Testis (tissue), 3 donors: ENCODE data around the gene MTCL1. TPM values are rescaled to one million over a fixed set of nuclear protein-coding genes. Genes with fewer than 3 reads are reported as not detected.

Experiments used
- DNase-seq: peaks from one replicate; pipeline ENCODE4 v3.0.0-alpha.2; 2019
- H3K27ac ChIP-seq, 2 donors: fragments of 200-600 bp; sonication (generic); one replicate each; pipeline ENCODE4 v1.5.1; 2019
- H3K27me3 ChIP-seq: fragments of 200-600 bp; sonication (generic); one replicate; pipeline ENCODE4 v1.5.1; 2019
- H3K36me3 ChIP-seq: fragments of 200-600 bp; sonication (generic); one replicate; pipeline ENCODE4 v1.5.1; 2017; ENCODE audit warnings: low read depth; ENCODE audit errors: missing control alignments
- H3K4me1 ChIP-seq: fragments of 200-600 bp; sonication (generic); one replicate; pipeline ENCODE4 v1.5.1; 2019
- H3K4me3 ChIP-seq, 2 donors: fragments of 200-600 bp; sonication (generic); one replicate each; pipeline ENCODE4 v1.5.1; 2017 to 2019
- H3K9me3 ChIP-seq: fragments of 200-600 bp; sonication (generic); one replicate; pipeline ENCODE4 v1.5.1; 2017
- CTCF ChIP-seq, 3 experiments: fragments of 450-650 bp in 2 of 3; fragments of 200-600 bp in 1 of 3; sonication (generic) in 1 of 3; IDR thresholded peaks; one replicate each; pipeline ENCODE4 v1.5.1; 2016 to 2019; ENCODE audit warnings: antibody characterized with exemption in 3 of 3, mild to moderate bottlenecking in 2 of 3, moderate library complexity in 1 of 3
- POLR2A ChIP-seq: fragments of 450-650 bp; IDR thresholded peaks from one replicate; pipeline ENCODE4 v1.6.1; 2017; ENCODE audit warnings: antibody characterized with exemption, mild to moderate bottlenecking, moderate library complexity
- WGBS, 2 donors: methylation state at CpG; one replicate each; pipeline ENCODE4 v1.1.5; 2018; 5-methylcytosine and 5-hydroxymethylcytosine counted together
- intact Hi-C: fragments of 100-400 bp; cut with DNase I; formaldehyde crosslinking; loops from one replicate; pipeline ENCODE4 v1.15.1; 2023; ENCODE audit warnings: low total_unique reads
- polyA plus RNA-seq: library from polyadenylated mRNA; stranded (reverse); fragments of 350-450 nt; fragmentation: Illumina TruSeq; extraction: RNeasy Lipid Tissue Mini Kit (QIAGEN cat#74804); gene quantifications from one replicate; pipeline ENCODE4 v1.2.3, GENCODE V29; 2014; ENCODE audit warnings: low read depth, low replicate concordance; ENCODE audit not compliant: insufficient read depth
- total RNA-seq, 2 donors: library from RNA; depleted of rRNA; stranded (reverse); fragments of >200 nt; gene quantifications; one replicate each; pipeline ENCODE4 v1.2.3, GENCODE V29; 2016

MTCL1 gene
- total and polyA plus RNA-seq, 3 donors from 2014 or later = 27.5 to 139 (median 95.8) TPM

DNA sequence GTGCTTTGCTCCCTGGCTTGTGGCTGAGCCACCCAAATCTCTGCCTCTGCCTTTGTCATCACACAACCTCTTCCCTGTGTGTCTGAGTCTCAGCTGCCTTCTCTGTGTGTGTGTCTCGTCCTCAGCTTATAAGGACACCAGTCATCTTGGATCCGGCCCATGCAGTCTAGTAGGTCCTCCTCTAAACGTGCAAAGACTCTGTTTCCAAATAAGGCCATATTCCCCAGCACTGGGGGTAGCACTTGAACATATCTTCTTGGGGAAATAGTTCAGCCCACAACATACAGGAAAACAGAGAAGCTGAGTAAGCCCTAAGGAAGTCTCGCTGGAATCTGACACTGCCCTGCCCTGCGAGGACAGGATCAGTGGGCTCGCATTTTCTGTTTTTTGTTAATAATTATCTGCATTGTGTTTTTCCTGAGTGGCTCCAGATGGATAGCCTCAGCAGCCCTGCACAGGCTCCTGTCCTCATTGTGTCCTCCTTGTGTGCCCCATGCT is 42.1 kb downstream of the MTCL1 start:
- H3K36me3 ChIP-seq = no peaks in the 10 kb centered on the region
- WGBS, 2 donors = 79 to 83% methylated on average over 6 of the region's 6 CpGs
- intact Hi-C loops = no loop called here
- DNase-seq = no peak
- no peaks in the 10 kb centered on the region for H3K9me3 ChIP-seq
- H3K4me3 ChIP-seq = no peak overlapping the region
- no peak for TF ChIP-seq CTCF (IDR thresholded peaks at IDR 0.05)
- H3K27me3 ChIP-seq = no peaks in the 10 kb centered on the region
- no peak overlapping the region for H3K27ac ChIP-seq
- no peaks in the 10 kb centered on the region for H3K4me1 ChIP-seq

DNA sequence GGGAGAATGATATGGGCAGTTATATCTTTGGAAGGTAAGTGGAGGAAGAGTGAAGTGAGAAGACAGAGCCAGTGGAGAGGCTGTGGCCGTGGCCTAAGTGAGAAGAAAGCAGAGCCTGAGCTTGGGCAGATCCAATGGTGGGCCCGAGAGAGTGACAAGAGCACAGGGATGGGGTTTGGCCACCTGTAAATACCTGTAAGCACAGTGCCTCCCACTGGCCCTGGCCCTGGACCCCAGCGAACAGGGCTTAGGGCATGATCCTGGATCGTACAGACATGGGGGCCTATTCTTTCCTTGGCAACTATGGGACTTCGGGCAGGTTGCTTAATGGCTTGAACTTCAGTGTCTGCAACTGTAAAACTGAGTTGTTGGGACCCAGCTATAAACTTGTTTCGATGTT is 44.1 kb downstream of the MTCL1 start:
- intact Hi-C loops = no loop called here
- H3K27me3 ChIP-seq = no peaks in the 10 kb centered on the region
- WGBS, 2 donors = 94 to 97% methylated on average over 6 of the region's 6 CpGs
- H3K36me3 ChIP-seq = no peaks in the 10 kb centered on the region
- no peaks in the 10 kb centered on the region for H3K4me1 ChIP-seq
- H3K4me3 ChIP-seq = no peak overlapping the region
- H3K9me3 ChIP-seq = no peaks in the 10 kb centered on the region
- H3K27ac ChIP-seq = no peak overlapping the region
- TF ChIP-seq POLR2A = no peak
- TF ChIP-seq CTCF (IDR thresholded peaks at IDR 0.05) = no peak
- no peak for DNase-seq

- TF ChIP-seq CTCF (IDR thresholded peaks at IDR 0.05) = no peak
- no peak for TF ChIP-seq POLR2A
- Histone ChIP-seq H3K9me3 (no peaks in the 10 kb centered on the region), H3K36me3 (no peaks in the 10 kb centered on the region), H3K4me3 (no peak overlapping the region), H3K27me3 (no peaks in the 10 kb centered on the region), H3K27ac (no peak overlapping the region), H3K4me1 (no peaks in the 10 kb centered on the region)
- 85 to 86% methylated on average over 5 to 8 of the region's 8 CpGs for WGBS, 2 donors
- intact Hi-C loops = no loop called here
- peak; percentile 13 for DNase-seq
Observed at GRCh38 chr18:8750954-8751415, 45.6 kb downstream of the MTCL1 start.

DNA sequence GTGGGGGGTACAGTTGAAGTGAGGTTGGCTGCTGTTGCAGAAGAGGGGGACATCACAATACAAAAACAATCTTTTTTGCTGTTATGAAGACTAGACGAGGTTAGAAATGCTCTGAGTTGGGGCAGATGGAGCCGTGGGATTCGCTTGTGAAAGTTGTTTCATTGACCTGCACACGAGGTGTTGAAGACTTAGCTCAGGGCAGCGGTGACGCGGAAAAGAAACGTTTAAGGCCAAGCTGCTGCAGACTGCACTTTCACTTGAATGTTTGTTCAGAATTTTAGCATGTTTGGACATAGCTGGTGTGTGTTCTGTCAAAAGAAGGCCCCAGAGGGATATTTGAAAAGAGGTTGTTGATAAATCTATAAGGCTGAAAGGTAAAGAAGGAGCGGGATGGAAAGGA is 46.3 kb downstream of the MTCL1 start:
- Histone ChIP-seq H3K27me3 (no peaks in the 10 kb centered on the region), H3K9me3 (no peaks in the 10 kb centered on the region), H3K4me1 (no peaks in the 10 kb centered on the region), H3K36me3 (no peaks in the 10 kb centered on the region), H3K27ac (no peak overlapping the region), H3K4me3 (no peak overlapping the region)
- DNase-seq = peak; percentile 14
- WGBS, 2 donors = 84% methylated on average over 9 of the region's 9 CpGs
- intact Hi-C loops = no loop called here
- no peak for TF ChIP-seq CTCF (IDR thresholded peaks at IDR 0.05)
- no peak for TF ChIP-seq POLR2A

- 57 to 67% methylated on average over 1 of the region's 1 CpG for WGBS, 2 donors
- H3K4me1 ChIP-seq = no peaks in the 10 kb centered on the region
- TF ChIP-seq CTCF (IDR thresholded peaks at IDR 0.05) (no peak), POLR2A (no peak)
- intact Hi-C loops = no loop called here
- peak; percentile 18 for DNase-seq
- no peaks in the 10 kb centered on the region for H3K36me3 ChIP-seq
- H3K27ac ChIP-seq = no peak overlapping the region
- H3K27me3 ChIP-seq = no peaks in the 10 kb centered on the region
- H3K9me3 ChIP-seq = no peaks in the 10 kb centered on the region
- no peak overlapping the region for H3K4me3 ChIP-seq
Observed at GRCh38 chr18:8752329-8752728, 47.0 kb downstream of the MTCL1 start.
